K562 (cell line): ENCODE measurements around the gene ZPR1. TPM values are rescaled to one million over a fixed set of nuclear protein-coding genes. Genes with fewer than 3 reads are reported as not detected.

Source experiments
- ATAC-seq: fragments of 200-7000 bp; cut with Tn5 transposase; 3 replicates; pipeline ENCODE4 v1.9.1; 2020; ENCODE audit warnings: moderate library complexity
- BruUV-seq: library from RNA; stranded (reverse); fragments of 400-500 nt; replicated peaks from 2 replicates; lab custom pipeline; 2021; lab: Mats Ljungman, UMichigan
- CTCF ChIA-PET: fragments of 300-600 bp; formaldehyde crosslinking; extraction: SDS; loops from one replicate; lab custom pipeline; 2021; ENCODE audit warnings: low intra/inter-chr PET ratio; lab: Yijun Ruan, JAX
- POLR2A ChIA-PET: fragments of 300-600, 350-650 bp; sonication (Branson Sonifier 250); formaldehyde crosslinking; extraction: SDS; loops from one replicate; lab custom pipeline; 2021; ENCODE audit warnings: antibody characterized with exemption, inconsistent platforms; lab: Yijun Ruan, JAX
- DNase-seq, 4 experiments: peaks; one replicate each; pipeline versions ENCODE4 v3.0.0 to v3.0.0-alpha.2; 2011 to 2018; ENCODE audit warnings: low spot score in 3 of 4, mixed read lengths in 3 of 4; ENCODE audit errors: extremely low read depth in 1 of 4
- FAIRE-seq: peaks from 2 replicates; lab custom pipeline; 2011; peaks lifted over from hg19 to GRCh38; lab: Jason Lieb, UNC
- H2AFZ ChIP-seq: 2 replicates; pipeline ENCODE4 v1.6.0; 2011; ENCODE audit warnings: low read depth, low read length, control low read depth, inconsistent platforms
- H3K27ac ChIP-seq: fragments of 200-600 bp; 3 replicates; pipeline ENCODE4 v1.8.0; 2011; ENCODE audit warnings: low read depth, mild to moderate bottlenecking, control low read depth, inconsistent platforms, low read length, moderate library complexity, mixed read lengths; ENCODE audit errors: extremely low read depth
- H3K27me3 ChIP-seq, 2 experiments: fragments of 300-600 bp in 1 of 2; 2 replicates in 1 of 2; 3 replicates in 1 of 2; pipeline versions ENCODE4 v1.6.0 to v1.8.0; 2011; ENCODE audit warnings: inconsistent platforms in 2 of 2, low read length in 2 of 2, mild to moderate bottlenecking in 1 of 2, mixed read lengths in 1 of 2, moderate library complexity in 1 of 2; ENCODE audit not compliant: control insufficient read depth in 2 of 2, insufficient read depth in 2 of 2
- H3K36me3 ChIP-seq: fragments of 300-600 bp; 3 replicates; pipeline ENCODE4 v1.8.0; 2011; ENCODE audit warnings: mild to moderate bottlenecking, low read length, inconsistent platforms; ENCODE audit not compliant: control insufficient read depth, insufficient read depth
- H3K4me1 ChIP-seq, 2 experiments: fragments of 200-600 bp in 1 of 2; replicated peaks in 1 of 2; 2 replicates in 1 of 2; 3 replicates in 1 of 2; pipeline versions ENCODE4 v1.5.1 to v1.8.0; 2011; ENCODE audit warnings: inconsistent platforms in 2 of 2, low read length in 2 of 2, mild to moderate bottlenecking in 1 of 2, mixed read lengths in 1 of 2, moderate library complexity in 1 of 2; ENCODE audit not compliant: control insufficient read depth in 2 of 2, insufficient read depth in 2 of 2
- H3K4me2 ChIP-seq: 2 replicates; pipeline ENCODE4 v1.6.1; 2011; ENCODE audit warnings: low read length, control low read depth, inconsistent platforms, mixed read lengths; ENCODE audit not compliant: insufficient read depth
- H3K4me3 ChIP-seq: fragments of 200-600 bp; sonication (generic), shearing (Covaris generic); 2 replicates; pipeline ENCODE4 v1.5.1; 2016; ENCODE audit warnings: control low read depth, inconsistent platforms
- H3K79me2 ChIP-seq: fragments of 200-600 bp; 3 replicates; pipeline ENCODE4 v1.8.0; 2011; ENCODE audit warnings: low read length, inconsistent platforms; ENCODE audit not compliant: control insufficient read depth, insufficient read depth
- H3K9ac ChIP-seq, 2 experiments: 2 replicates each; pipeline versions ENCODE4 v1.6.0 to v1.6.1; 2011; ENCODE audit warnings: low read depth in 2 of 2, low read length in 2 of 2, control low read depth in 1 of 2, inconsistent platforms in 1 of 2, mild to moderate bottlenecking in 1 of 2, mixed read lengths in 1 of 2; ENCODE audit not compliant: insufficient read depth in 1 of 2
- H3K9me1 ChIP-seq: one replicate; pipeline ENCODE4 v1.6.0; 2011; ENCODE audit warnings: inconsistent platforms, mild to moderate bottlenecking, low read length, moderate library complexity; ENCODE audit not compliant: control insufficient read depth, insufficient read depth
- H3K9me3 ChIP-seq: replicated peaks from 2 replicates; pipeline ENCODE4 v1.5.1; 2011; ENCODE audit warnings: low read depth, low read length, inconsistent platforms; ENCODE audit not compliant: control insufficient read depth, insufficient read depth
- H4K20me1 ChIP-seq: replicated peaks from 2 replicates; pipeline ENCODE4 v1.6.1; 2011; ENCODE audit warnings: low read length, inconsistent platforms, mixed read lengths; ENCODE audit not compliant: control insufficient read depth, insufficient read depth
- ESRRA ChIP-seq: fragments of 450-650 bp; IDR thresholded peaks from 2 replicates; pipeline ENCODE4 v1.6.1; 2014; ENCODE audit warnings: low read depth, mild to moderate bottlenecking, moderate library complexity, borderline replicate concordance
- JUND ChIP-seq, 2 experiments: IDR thresholded peaks; 2 replicates in 1 of 2; 3 replicates in 1 of 2; pipeline ENCODE4 v1.6.1; 2011; ENCODE audit warnings: borderline replicate concordance in 2 of 2, low read depth in 2 of 2, low read length in 2 of 2, improper control_type of control experiment in 1 of 2, missing biosample characterization in 1 of 2, missing genetic modification characterization in 1 of 2, missing genetic modification reagents in 1 of 2
- MAX ChIP-seq: sonication (generic); formaldehyde crosslinking; IDR thresholded peaks from 2 replicates; pipeline ENCODE4 v1.9.0; 2022; ENCODE audit warnings: mild to moderate bottlenecking, missing genetic modification reagents
- MIER1 ChIP-seq: fragments of 450-650 bp; IDR thresholded peaks from 2 replicates; pipeline ENCODE4 v1.6.1; 2016; ENCODE audit warnings: antibody characterized with exemption, mild to moderate bottlenecking, low read depth
- PCBP1 ChIP-seq: fragments of 200-400 bp; formaldehyde crosslinking; IDR thresholded peaks from 2 replicates; pipeline ENCODE4 v1.6.1; 2018; ENCODE audit warnings: mild to moderate bottlenecking, low read depth, low read length; ENCODE audit not compliant: poor library complexity, severe bottlenecking
- RUNX1 ChIP-seq: sonication (generic); IDR thresholded peaks from 2 replicates; pipeline ENCODE4 v1.6.1; 2016; ENCODE audit warnings: antibody characterized with exemption, low read depth
- SLC30A9 ChIP-seq: fragments of 250-450 bp; sonication (Bioruptor Pico); IDR thresholded peaks from 2 replicates; pipeline ENCODE4 v1.8.0; 2022; ENCODE audit warnings: mild to moderate bottlenecking, moderate library complexity
- TEAD4 ChIP-seq, 2 experiments: sonication (generic) in 1 of 2; formaldehyde crosslinking in 1 of 2; IDR thresholded peaks; 2 replicates each; pipeline versions ENCODE4 v1.6.1 to v1.8.0; 2012 to 2022; ENCODE audit warnings: borderline replicate concordance in 1 of 2, inconsistent platforms in 1 of 2, low read length in 1 of 2, mild to moderate bottlenecking in 1 of 2, missing genetic modification reagents in 1 of 2
- THAP7 ChIP-seq: fragments of 250-450 bp; sonication (Bioruptor Pico); IDR thresholded peaks from 2 replicates; pipeline ENCODE4 v1.5.0; 2021
- THRB ChIP-seq: fragments of 450-650 bp; formaldehyde crosslinking; conservative IDR thresholded peaks from 2 replicates; pipeline ENCODE4 v1.4.0; 2022; ENCODE audit warnings: mild to moderate bottlenecking, missing genetic modification characterization
- TOE1 ChIP-seq, 2 experiments: fragments of 450-650 bp in 1 of 2; sonication (generic) in 1 of 2; formaldehyde crosslinking in 1 of 2; IDR thresholded peaks; 2 replicates each; pipeline versions ENCODE4 v1.7.1 to v1.8.0; 2016 to 2022; ENCODE audit warnings: borderline replicate concordance in 2 of 2, mild to moderate bottlenecking in 2 of 2, antibody characterized with exemption in 1 of 2, inconsistent platforms in 1 of 2, low read depth in 1 of 2, missing genetic modification reagents in 1 of 2, moderate library complexity in 1 of 2
- XRCC4 ChIP-seq: IDR thresholded peaks from one replicate; pipeline ENCODE4 v1.6.1; 2011; ENCODE audit not compliant: insufficient read depth, insufficient read length; ENCODE audit errors: extremely low read depth
- ZNF3 ChIP-seq: fragments of 250-450 bp; sonication (Bioruptor Pico); IDR thresholded peaks from 2 replicates; pipeline ENCODE4 v1.5.0; 2021; ENCODE audit warnings: mild to moderate bottlenecking, moderate library complexity
- WGBS: fragments of 100-300 bp; shearing (Covaris generic); methylation state at CpG from one replicate; pipeline ENCODE4 v1.1.6; 2016; ENCODE audit warnings: low coverage, mixed read lengths; ENCODE audit not compliant: insufficient coverage; ENCODE audit errors: missing lambda C conversion rate; 5-methylcytosine and 5-hydroxymethylcytosine counted together
- in situ Hi-C: fragments of 300-500 bp; cut with MboI; formaldehyde crosslinking; loops from 4 replicates; pipeline ENCODE4 v1.15.0; 2018; ENCODE audit warnings: inconsistent platforms, mixed read lengths
- intact Hi-C: fragments of 100-400 bp; cut with micrococcal nuclease; formaldehyde crosslinking; loops from 2 replicates; pipeline ENCODE4 v1.14.2; 2022
- polyA plus RNA-seq, 8 experiments: library from polyadenylated mRNA; depleted of rRNA in 4 of 8; stranded (reverse) in 5 of 8; unstranded in 3 of 8; fragments of >200 nt; fragmentation: Nextera tagmentation in 2 of 8; fragmentation: Illumina TruSeq in 1 of 8; extraction: Ambion mirVana in 2 of 8; extraction: Trizol in 1 of 8; gene quantifications; 2 replicates each; pipeline versions ENCODE4 v1.2.1 to v1.2.3, GENCODE V29; 2011 to 2014; ENCODE audit warnings: inconsistent platforms in 1 of 8, missing spikeins in 1 of 8
- total RNA-seq, 7 experiments: library from RNA; depleted of rRNA in 6 of 7; stranded (reverse); fragments of >200 nt in 6 of 7; fragmentation: Illumina TruSeq in 2 of 7; extraction: Trizol in 2 of 7; gene quantifications; 2 replicates each; pipeline versions ENCODE4 v1.2.1 to v1.2.3, GENCODE V29; 2011 to 2021; ENCODE audit warnings: low replicate concordance in 1 of 7

Gene ZPR1
- total and polyA plus RNA-seq, 9 of the 15 experiments (the other 6 are each of a cell fraction or from before 2014, with no cell fraction given) = 13.0 to 120 (median 83.8) TPM

- in situ Hi-C loops (no loop called here), intact Hi-C loops (no loop called here)
- Histone ChIP-seq H3K9me3 (no peaks in the 10 kb centered on the region), H3K9ac (peak overlapping the region; percentile 75 to 98; a peak in 3 of 4 replicates), H3K4me2 (peak overlapping the region; percentile 99), H3K36me3 (peaks cover 38% of the 10 kb centered on the region), H3K4me3 (peak overlapping the region; percentile 96), H3K4me1 (peaks cover 14 to 31% of the 10 kb centered on the region in 2 experiments; a peak in 4 of 5 replicates), H3K27ac (peak overlapping the region; percentile 88; the same call in 2 of the 3 replicates), H3K27me3 (no peaks in the 10 kb centered on the region), H3K9me1 (peaks cover 6% of the 10 kb centered on the region), H2AFZ (peak overlapping the region; percentile 98), H3K79me2 (peaks cover 22% of the 10 kb centered on the region), H4K20me1 (peaks cover 2% of the 10 kb centered on the region; the same call in 1 of the 2 replicates)
- POLR2A ChIA-PET = interaction anchor here (0.8 to 1.5 kb wide), 3 partner anchors 13 to 49 kb away, joined by 3 to 4 read pairs (median 3); no protein-coding TSS in a partner anchor
- WGBS = 0% methylated on average over 2 of the region's 2 CpGs
- no peak for FAIRE-seq
- ATAC-seq = no peak
- DNase-seq = no peak
- TSS peak; percentile 56 for BruUV-seq
- CTCF ChIA-PET = no interaction called here
- TF ChIP-seq MIER1 (no peak), JUND (IDR thresholded peaks at IDR 0.05; ENCODE audit: borderline replicate concordance, low read depth, low read length) (peak; percentile 41; the same call in 1 of the 2 replicates), JUND (tag; IDR thresholded peaks at IDR 0.05; ENCODE audit: borderline replicate concordance, low read depth, low read length) (peak; percentile 55; the same call in 1 of the 3 replicates), ZNF3 (CRISPR knock-in tag) (no peak), PCBP1 (no peak), RUNX1 (no peak), TEAD4 (IDR thresholded peaks at IDR 0.05; ENCODE audit: low read length) (0 out of 2 replicates have a peak, but pooled peaks have one; percentile 5), TEAD4 (CRISPR knock-in tag; IDR thresholded peaks at IDR 0.05; ENCODE audit: borderline replicate concordance) (no peak), ESRRA (no peak), THRB (CRISPR knock-in tag) (no peak), XRCC4 (no peak), TOE1 (IDR thresholded peaks at IDR 0.05; ENCODE audit: borderline replicate concordance) (no peak), TOE1 (CRISPR knock-in tag; IDR thresholded peaks at IDR 0.05; ENCODE audit: borderline replicate concordance, low read depth) (no peak), THAP7 (no peak), MAX (CRISPR knock-in tag) (no peak), SLC30A9 (no peak)
Measured at GRCh38 chr11:116771935-116772334, 15.9 kb downstream of the ZPR1 start.
